GM12878 (cell line): Measurements from ENCODE around the gene FGF12. TPM values are rescaled to one million over a fixed set of nuclear protein-coding genes. Genes with fewer than 3 reads are reported as not detected.

Experiments
- BHLHE40 ChIP-seq, 2 experiments: fragments of 450-650 bp in 1 of 2; IDR thresholded peaks; 2 replicates each; pipeline ENCODE4 v1.6.1; 2011 to 2017; ENCODE audit warnings: low read depth in 2 of 2, borderline replicate concordance in 1 of 2, improper control_type of control experiment in 1 of 2, low read length in 1 of 2, mild to moderate bottlenecking in 1 of 2
- CREB1 ChIP-seq: IDR thresholded peaks from 2 replicates; pipeline ENCODE4 v1.6.1; 2012; ENCODE audit warnings: low read depth, mild to moderate bottlenecking, inconsistent platforms
- E4F1 ChIP-seq: fragments of 450-650 bp; IDR thresholded peaks from 2 replicates; pipeline ENCODE4 v1.6.1; 2018; ENCODE audit warnings: borderline replicate concordance, mild to moderate bottlenecking; ENCODE audit not compliant: partially characterized antibody
- FOXK2 ChIP-seq: fragments of 450-650 bp; IDR thresholded peaks from 2 replicates; pipeline ENCODE4 v1.6.1; 2017; ENCODE audit warnings: mild to moderate bottlenecking, moderate library complexity
- RBBP5 ChIP-seq: fragments of 200-600 bp; sonication (generic); conservative IDR thresholded peaks from 2 replicates; pipeline ENCODE4 v1.6.1; 2016
- SKIL ChIP-seq: fragments of 450-650 bp; IDR thresholded peaks from 2 replicates; pipeline ENCODE4 v1.6.1; 2017; ENCODE audit warnings: mild to moderate bottlenecking, low read depth, inconsistent platforms; ENCODE audit not compliant: poor library complexity, severe bottlenecking
- ZBTB40 ChIP-seq: fragments of 450-650 bp; IDR thresholded peaks from 2 replicates; pipeline ENCODE4 v1.6.1; 2016; ENCODE audit warnings: mild to moderate bottlenecking, moderate library complexity, borderline replicate concordance
- polyA plus RNA-seq, 11 experiments: library from polyadenylated mRNA; depleted of rRNA in 4 of 11; unstranded in 6 of 11; stranded (reverse) in 5 of 11; fragments of >200 nt; fragmentation: Nextera tagmentation in 4 of 11; fragmentation: Illumina TruSeq in 1 of 11; extraction: Ambion mirVana in 4 of 11; extraction: Trizol in 1 of 11; gene quantifications; 1 replicate in 1 of 11; 2 replicates in 10 of 11; pipeline versions ENCODE4 v1.2.1 to v1.2.3, GENCODE V29; 2011 to 2016; ENCODE audit warnings: inconsistent platforms in 2 of 11, missing spikeins in 2 of 11, low read depth in 1 of 11
- total RNA-seq, 4 experiments: library from RNA; depleted of rRNA in 3 of 4; stranded (reverse); fragments of >200 nt in 3 of 4; fragmentation: Illumina TruSeq in 1 of 4; extraction: Trizol in 1 of 4; gene quantifications; 2 replicates each; pipeline versions ENCODE4 v1.2.1 to v1.2.3, GENCODE V29; 2013 to 2021

Gene FGF12
- total and polyA plus RNA-seq, 10 of the 15 experiments (the other 5 are each of a cell fraction or from before 2014, with no cell fraction given) = 0.03 to 0.43 (median 0.13) TPM; not detected in 7

GRCh38 chr3:192121923-192122322 is 605.4 kb downstream of the FGF12 start (continued):
- TF ChIP-seq E4F1 (no peak), CREB1 (no peak), ZBTB40 (no peak), RBBP5 (no peak), FOXK2 (no peak), SKIL (no peak), BHLHE40 (IDR thresholded peaks at IDR 0.05; ENCODE audit: borderline replicate concordance in 1 of 2, low read depth in 2 of 2, low read length in 1 of 2) (no peak)
